IMR-90 (cell line): Measurements from ENCODE around the gene BAIAP2L1. TPM values are rescaled to one million over a fixed set of nuclear protein-coding genes. Genes with fewer than 3 reads are reported as not detected.

Experiments
- ATAC-seq: fragments of 200-7000 bp; cut with Tn5 transposase; 2 replicates; pipeline ENCODE4 v1.9.1; 2020; ENCODE audit warnings: low read depth, mild to moderate bottlenecking, moderate library complexity
- BruUV-seq: library from RNA; stranded (reverse); fragments of 400-500 nt; replicated peaks from 2 replicates; lab custom pipeline; 2021; lab: Mats Ljungman, UMichigan
- CTCF ChIA-PET: fragments of 300-600 bp; formaldehyde crosslinking; extraction: SDS; loops from one replicate; lab custom pipeline; 2021; ENCODE audit warnings: antibody characterized with exemption; lab: Yijun Ruan, JAX
- POLR2A ChIA-PET: fragments of 300-600 bp; sonication (Branson Sonifier 250); formaldehyde crosslinking; loops from one replicate; lab custom pipeline; 2022; ENCODE audit warnings: antibody characterized with exemption; ENCODE audit not compliant: unreplicated experiment; lab: Charles Lee
- DNase-seq: peaks from one replicate; pipeline ENCODE4 v3.0.0; 2013
- H2AFZ ChIP-seq: replicated peaks from 2 replicates; pipeline ENCODE3; 2013; ENCODE audit warnings: low read length, mild to moderate bottlenecking; ENCODE audit not compliant: poor library complexity
- H2AK5ac ChIP-seq: 2 replicates; pipeline ENCODE4 v1.6.1; 2013; ENCODE audit warnings: low read depth, low read length, inconsistent platforms
- H2AK9ac ChIP-seq: replicated peaks from 2 replicates; pipeline ENCODE3; 2013; ENCODE audit warnings: mild to moderate bottlenecking, low read depth, low read length, moderate library complexity; ENCODE audit not compliant: poor library complexity
- H2BK120ac ChIP-seq: 2 replicates; pipeline ENCODE4 v1.6.1; 2013; ENCODE audit warnings: low read depth, low read length, inconsistent platforms
- H2BK15ac ChIP-seq: 3 replicates; pipeline ENCODE4 v1.6.1; 2013; ENCODE audit warnings: low read depth, low read length, inconsistent platforms
- H2BK20ac ChIP-seq: 2 replicates; pipeline ENCODE4 v1.6.1; 2013; ENCODE audit warnings: low read depth, mild to moderate bottlenecking, inconsistent platforms, low read length, moderate library complexity
- H2BK5ac ChIP-seq: 2 replicates; pipeline ENCODE4 v1.6.1; 2013; ENCODE audit warnings: mild to moderate bottlenecking, low read depth, low read length, inconsistent platforms; ENCODE audit not compliant: poor library complexity, severe bottlenecking
- H3K14ac ChIP-seq: replicated peaks from 2 replicates; pipeline ENCODE4 v1.6.1; 2013; ENCODE audit warnings: low read depth, low read length, inconsistent platforms
- H3K18ac ChIP-seq: 2 replicates; pipeline ENCODE4 v1.6.1; 2013; ENCODE audit warnings: low read depth, low read length, control low read depth
- H3K23ac ChIP-seq: 2 replicates; pipeline ENCODE4 v1.6.1; 2013; ENCODE audit warnings: low read depth, low read length, inconsistent platforms
- H3K27ac ChIP-seq: 2 replicates; pipeline ENCODE4 v1.5.1; 2013; ENCODE audit warnings: mild to moderate bottlenecking, control low read depth, low read length; ENCODE audit not compliant: insufficient read depth
- H3K27me3 ChIP-seq: 2 replicates; pipeline ENCODE4 v1.6.1; 2013; ENCODE audit warnings: low read length; ENCODE audit not compliant: control insufficient read depth, insufficient read depth
- H3K36me3 ChIP-seq: 2 replicates; pipeline ENCODE4 v1.6.1; 2013; ENCODE audit warnings: low read length, mixed read lengths; ENCODE audit not compliant: control insufficient read depth, insufficient read depth
- H3K4ac ChIP-seq: 2 replicates; pipeline ENCODE4 v1.6.1; 2013; ENCODE audit warnings: low read depth, low read length, inconsistent platforms
- H3K4me1 ChIP-seq: 2 replicates; pipeline ENCODE4 v1.6.1; 2013; ENCODE audit warnings: low read length, mixed read lengths; ENCODE audit not compliant: control insufficient read depth, insufficient read depth
- H3K4me2 ChIP-seq: 2 replicates; pipeline ENCODE4 v1.6.1; 2013; ENCODE audit warnings: low read depth, mild to moderate bottlenecking, control low read depth, low read length, moderate library complexity
- H3K4me3 ChIP-seq: 2 replicates; pipeline ENCODE4 v1.5.1; 2013; ENCODE audit warnings: low read depth, mild to moderate bottlenecking, control low read depth, low read length, moderate library complexity; ENCODE audit not compliant: insufficient read depth
- H3K56ac ChIP-seq: 2 replicates; pipeline ENCODE4 v1.6.1; 2013; ENCODE audit warnings: low read length, inconsistent platforms; ENCODE audit not compliant: insufficient read depth; ENCODE audit errors: extremely low read depth
- H3K79me1 ChIP-seq, 2 experiments: 2 replicates each; pipeline ENCODE4 v1.6.1; 2013; ENCODE audit warnings: low read length in 2 of 2, inconsistent platforms in 1 of 2, low read depth in 1 of 2
- H3K9ac ChIP-seq: 2 replicates; pipeline ENCODE4 v1.6.1; 2013; ENCODE audit warnings: low read depth, low read length, control low read depth
- H3K9me1 ChIP-seq: 2 replicates; pipeline ENCODE4 v1.6.1; 2013; ENCODE audit warnings: low read length, inconsistent platforms; ENCODE audit not compliant: insufficient read depth
- H3K9me3 ChIP-seq: 2 replicates; pipeline ENCODE4 v1.6.1; 2013; ENCODE audit warnings: low read length; ENCODE audit not compliant: control insufficient read depth, insufficient read depth
- H4K20me1 ChIP-seq: 2 replicates; pipeline ENCODE4 v1.6.1; 2013; ENCODE audit warnings: low read length, inconsistent platforms; ENCODE audit not compliant: insufficient read depth
- H4K5ac ChIP-seq: 2 replicates; pipeline ENCODE4 v1.6.1; 2013; ENCODE audit warnings: mild to moderate bottlenecking, low read depth, low read length, control low read depth
- H4K8ac ChIP-seq, 2 experiments: 2 replicates each; pipeline ENCODE4 v1.6.1; 2013; ENCODE audit warnings: low read depth in 2 of 2, low read length in 2 of 2, control low read depth in 1 of 2, inconsistent platforms in 1 of 2
- H4K91ac ChIP-seq: 2 replicates; pipeline ENCODE4 v1.6.1; 2013; ENCODE audit warnings: low read depth, low read length, inconsistent platforms; ENCODE audit not compliant: insufficient read depth
- BHLHE40 ChIP-seq: fragments of 150-350 bp; IDR thresholded peaks from 2 replicates; pipeline ENCODE4 v1.6.1; 2016; ENCODE audit warnings: mild to moderate bottlenecking, low read depth, low read length
- ELK1 ChIP-seq: fragments of 150-350 bp; IDR thresholded peaks from 2 replicates; pipeline ENCODE4 v1.6.1; 2016; ENCODE audit warnings: low read depth, mild to moderate bottlenecking, low read length, moderate library complexity, borderline replicate concordance
- MXI1 ChIP-seq: IDR thresholded peaks from 2 replicates; pipeline ENCODE4 v1.6.1; 2012; ENCODE audit warnings: low read depth, mild to moderate bottlenecking, low read length, moderate library complexity, borderline replicate concordance
- NFE2L2 ChIP-seq: fragments of 150-350 bp; IDR thresholded peaks from 2 replicates; pipeline ENCODE4 v1.6.1; 2016; ENCODE audit warnings: low read depth, mild to moderate bottlenecking, low read length
- RAD21 ChIP-seq: IDR thresholded peaks from 2 replicates; pipeline ENCODE4 v1.6.1; 2012; ENCODE audit warnings: low read length, improper control_type of control experiment
- RFX5 ChIP-seq: IDR thresholded peaks from 2 replicates; pipeline ENCODE4 v1.8.0; 2012; ENCODE audit warnings: low read depth, mild to moderate bottlenecking, low read length, moderate library complexity
- USF2 ChIP-seq: fragments of 150-350 bp; IDR thresholded peaks from 2 replicates; pipeline ENCODE4 v1.6.1; 2017; ENCODE audit warnings: mild to moderate bottlenecking, antibody characterized with exemption, low read length, low read depth
- WGBS, 2 experiments: methylation state at CpG; one replicate each; pipeline versions ENCODE4 v1.1.5 to v1.1.7; 2013; ENCODE audit warnings: missing lambda C conversion rate in 2 of 2; ENCODE audit not compliant: insufficient read length in 1 of 2; ENCODE audit errors: extremely low coverage in 2 of 2; 5-methylcytosine and 5-hydroxymethylcytosine counted together
- dilution Hi-C: fragments of 300-500 bp; cut with HindIII; formaldehyde crosslinking; loops from one replicate; pipeline ENCODE4 v1.14.3; 2018; ENCODE audit warnings: low sequenced_read_pairs; ENCODE audit not compliant: unreplicated experiment
- in situ Hi-C: fragments of 300-500 bp; cut with MboI; formaldehyde crosslinking; loops from 3 replicates; pipeline ENCODE4 v1.14.3; 2019; ENCODE audit warnings: low sequenced_read_pairs, inconsistent platforms, mixed read lengths
- intact Hi-C: fragments of 100-400 bp; cut with micrococcal nuclease; formaldehyde crosslinking; loops from 2 replicates; pipeline ENCODE4 v1.10.0; 2022
- polyA plus RNA-seq, 3 experiments: library from polyadenylated mRNA; depleted of rRNA; stranded (reverse); fragments of >200 nt; gene quantifications; 2 replicates each; pipeline ENCODE4 v1.2.3, GENCODE V29; 2012; ENCODE audit warnings: low replicate concordance in 1 of 3
- total RNA-seq: library from RNA; depleted of rRNA; stranded (reverse); fragments of >200 nt; gene quantifications from 2 replicates; pipeline ENCODE4 v1.2.3, GENCODE V29; 2012
- TF ChIP-seq, protein P1 (sequence below): conservative IDR thresholded peaks from 2 replicates; pipeline ENCODE4 v1.5.1; 2012; ENCODE audit warnings: mild to moderate bottlenecking, low read depth, low read length, improper control_type of control experiment

The BAIAP2L1 gene
- total and polyA plus RNA-seq, 2 of the 4 experiments (the other 2 are of a cell fraction): 2.2 to 6.0 TPM

DNA sequence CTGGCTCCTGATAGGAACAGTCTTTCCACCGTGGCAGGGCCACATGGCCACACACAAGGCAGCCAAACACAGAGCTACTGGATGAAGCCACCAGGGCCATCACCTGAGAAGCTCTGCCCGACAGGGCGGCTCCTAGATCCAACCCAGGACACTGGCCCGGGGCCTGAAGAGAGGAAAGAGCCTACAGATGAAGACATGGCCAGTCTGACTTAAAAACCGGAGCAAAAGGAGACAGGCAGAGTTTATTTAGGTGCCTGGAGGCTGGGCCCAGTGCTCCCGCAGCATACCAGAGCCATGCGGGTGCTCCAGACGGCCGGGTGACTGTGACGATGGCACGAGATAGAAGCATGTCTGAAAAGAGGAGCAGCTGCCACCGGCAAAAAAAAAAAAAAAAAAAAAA lies 152.7 kb downstream of the BAIAP2L1 start:
- H3K4me1 ChIP-seq: peaks cover 4% of the 10 kb centered on the region
- ChIA-PET POLR2A (no interaction called here), CTCF (interaction anchor here (1.0 kb wide), 1 partner anchor 66 kb away, joined by 5 read pairs; no protein-coding TSS in a partner anchor)
- no peak for TF ChIP-seq ELK1
- TF ChIP-seq MXI1: no peak
- TF ChIP-seq RFX5: no peak
- no peak for TF ChIP-seq BHLHE40
- no peak for TF ChIP-seq RAD21
- TF ChIP-seq USF2: no peak
- no peak for TF ChIP-seq NFE2L2
- TF ChIP-seq, protein P1, sequence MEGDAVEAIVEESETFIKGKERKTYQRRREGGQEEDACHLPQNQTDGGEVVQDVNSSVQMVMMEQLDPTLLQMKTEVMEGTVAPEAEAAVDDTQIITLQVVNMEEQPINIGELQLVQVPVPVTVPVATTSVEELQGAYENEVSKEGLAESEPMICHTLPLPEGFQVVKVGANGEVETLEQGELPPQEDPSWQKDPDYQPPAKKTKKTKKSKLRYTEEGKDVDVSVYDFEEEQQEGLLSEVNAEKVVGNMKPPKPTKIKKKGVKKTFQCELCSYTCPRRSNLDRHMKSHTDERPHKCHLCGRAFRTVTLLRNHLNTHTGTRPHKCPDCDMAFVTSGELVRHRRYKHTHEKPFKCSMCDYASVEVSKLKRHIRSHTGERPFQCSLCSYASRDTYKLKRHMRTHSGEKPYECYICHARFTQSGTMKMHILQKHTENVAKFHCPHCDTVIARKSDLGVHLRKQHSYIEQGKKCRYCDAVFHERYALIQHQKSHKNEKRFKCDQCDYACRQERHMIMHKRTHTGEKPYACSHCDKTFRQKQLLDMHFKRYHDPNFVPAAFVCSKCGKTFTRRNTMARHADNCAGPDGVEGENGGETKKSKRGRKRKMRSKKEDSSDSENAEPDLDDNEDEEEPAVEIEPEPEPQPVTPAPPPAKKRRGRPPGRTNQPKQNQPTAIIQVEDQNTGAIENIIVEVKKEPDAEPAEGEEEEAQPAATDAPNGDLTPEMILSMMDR: no peak
- peaks cover 2% of the 10 kb centered on the region; the same call in 1 of the 2 replicates for H3K9me1 ChIP-seq
- H2BK15ac ChIP-seq: no peak overlapping the region
- H2AK5ac ChIP-seq: no peak overlapping the region
- H2BK20ac ChIP-seq: no peak overlapping the region
- no peak overlapping the region for H3K27ac ChIP-seq
- intact Hi-C loops (no loop called here), in situ Hi-C loops (no loop called here), dilution Hi-C loops (no loop called here)
- peaks cover 13% of the 10 kb centered on the region; the same call in 1 of the 2 replicates for H3K36me3 ChIP-seq
- no peaks in the 10 kb centered on the region for H3K27me3 ChIP-seq
- H3K4me3 ChIP-seq: no peak overlapping the region
- no peak overlapping the region for H2BK5ac ChIP-seq
- H3K9me3 ChIP-seq: no peaks in the 10 kb centered on the region
- no peak overlapping the region for H4K5ac ChIP-seq
- H3K4ac ChIP-seq: no peak overlapping the region
- H3K79me1 ChIP-seq: peaks cover 23 to 30% of the 10 kb centered on the region in 2 experiments
- H3K9ac ChIP-seq: no peak overlapping the region
- no peak overlapping the region for H4K8ac ChIP-seq
- no peak overlapping the region for H2BK120ac ChIP-seq
- no peak overlapping the region for H3K56ac ChIP-seq
- no peak overlapping the region for H3K4me2 ChIP-seq
- 96% methylated on average over 3 of the region's 12 CpGs; no CpG with 5 or more reads in 1 of the 2 experiments for WGBS, 2 experiments
- ATAC-seq: no peak
- H3K18ac ChIP-seq: no peak overlapping the region
- no peak overlapping the region for H4K91ac ChIP-seq
- no peak overlapping the region for H2AFZ ChIP-seq
- H4K20me1 ChIP-seq: no peaks in the 10 kb centered on the region
- no peak for DNase-seq
- H3K14ac ChIP-seq: no peak overlapping the region
- H3K23ac ChIP-seq: no peak overlapping the region
- no peak overlapping the region for H2AK9ac ChIP-seq
- BruUV-seq: no TSS peak
